PFSK-1 (cell line): Measurements from ENCODE around the gene TCEA2. TPM values are rescaled to one million over a fixed set of nuclear protein-coding genes. Genes with fewer than 3 reads are reported as not detected.

ENCODE experiments used
- FOXP2 ChIP-seq: optimal IDR thresholded peaks from 2 replicates; pipeline ENCODE3; 2011; ENCODE audit warnings: borderline replicate concordance, control low read depth, inconsistent platforms; ENCODE audit not compliant: insufficient read depth; ENCODE audit errors: extremely low read length, extremely low read depth
- POLR2AphosphoS5 ChIP-seq: IDR thresholded peaks from 2 replicates; pipeline ENCODE4 v1.6.1; 2012; ENCODE audit warnings: low read depth, mild to moderate bottlenecking, control low read depth, low read length, moderate library complexity
- SIN3A ChIP-seq: IDR thresholded peaks from 2 replicates; pipeline ENCODE4 v1.6.1; 2012; ENCODE audit warnings: mild to moderate bottlenecking, low read length, moderate library complexity, borderline replicate concordance; ENCODE audit not compliant: insufficient read depth
- TAF1 ChIP-seq: IDR thresholded peaks from 2 replicates; pipeline ENCODE4 v1.6.1; 2012; ENCODE audit warnings: low read length, control low read depth, borderline replicate concordance; ENCODE audit not compliant: insufficient read depth
- polyA plus RNA-seq: library from polyadenylated mRNA; unstranded; fragments of >200 nt; gene quantifications from one replicate; pipeline ENCODE4 v1.2.1, GENCODE V29; 2012; ENCODE audit warnings: low read depth, missing spikeins; ENCODE audit not compliant: insufficient read length
- TF ChIP-seq, protein P1 (sequence below), 2 experiments: IDR thresholded peaks; 2 replicates each; pipeline versions ENCODE4 v1.6.1 to v1.8.0; 2011 to 2012; ENCODE audit warnings: low read depth in 2 of 2, low read length in 2 of 2, control low read depth in 1 of 2, inconsistent platforms in 1 of 2, mild to moderate bottlenecking in 1 of 2, moderate library complexity in 1 of 2; ENCODE audit not compliant: insufficient read depth in 1 of 2

TCEA2 gene
- polyA plus RNA-seq: 79.7 TPM

DNA sequence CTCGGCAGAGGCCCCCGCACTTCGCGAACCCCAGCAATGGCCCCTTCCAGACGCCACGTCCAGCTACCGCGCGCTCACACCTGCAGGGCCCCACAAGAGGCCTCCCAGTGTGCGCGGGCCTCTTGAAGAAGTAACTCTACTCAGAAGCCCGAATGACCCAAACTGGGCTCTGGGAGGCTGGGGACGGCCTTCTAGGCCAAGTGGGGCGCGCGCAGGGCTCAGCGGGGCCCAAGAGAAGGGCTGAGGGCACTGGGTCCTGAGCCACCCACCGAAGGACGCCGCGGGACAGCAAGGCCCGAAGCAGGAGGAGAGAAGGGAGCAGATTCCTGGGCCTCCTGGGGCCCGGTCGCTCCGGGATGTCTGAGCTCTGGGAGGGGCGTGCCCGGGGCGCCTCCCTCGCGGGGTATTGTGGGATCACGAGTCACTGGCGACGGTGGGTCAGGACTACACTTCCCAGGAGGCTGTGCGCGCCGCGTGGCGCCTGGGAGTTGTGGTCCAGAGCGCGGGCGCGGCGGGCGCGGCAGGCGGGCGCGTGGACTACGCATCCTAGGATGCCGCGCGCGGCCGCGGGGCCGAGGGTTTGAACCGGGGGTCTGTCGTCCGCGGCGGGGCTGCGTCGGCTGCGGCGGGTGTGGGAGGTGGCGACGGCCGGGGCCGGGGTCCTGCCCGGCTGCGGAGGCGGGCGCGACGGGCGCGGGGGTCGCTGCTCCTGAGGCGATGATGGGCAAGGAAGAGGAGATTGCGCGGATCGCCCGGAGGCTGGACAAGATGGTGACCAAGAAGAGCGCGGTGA is at the start of gene TCEA2:
TSS of gene TCEA2 (plus strand) at position 603 of the 793 bp plus-strand sequence. CDS start at position 718, 115 bp downstream.
- TF ChIP-seq, protein P1, sequence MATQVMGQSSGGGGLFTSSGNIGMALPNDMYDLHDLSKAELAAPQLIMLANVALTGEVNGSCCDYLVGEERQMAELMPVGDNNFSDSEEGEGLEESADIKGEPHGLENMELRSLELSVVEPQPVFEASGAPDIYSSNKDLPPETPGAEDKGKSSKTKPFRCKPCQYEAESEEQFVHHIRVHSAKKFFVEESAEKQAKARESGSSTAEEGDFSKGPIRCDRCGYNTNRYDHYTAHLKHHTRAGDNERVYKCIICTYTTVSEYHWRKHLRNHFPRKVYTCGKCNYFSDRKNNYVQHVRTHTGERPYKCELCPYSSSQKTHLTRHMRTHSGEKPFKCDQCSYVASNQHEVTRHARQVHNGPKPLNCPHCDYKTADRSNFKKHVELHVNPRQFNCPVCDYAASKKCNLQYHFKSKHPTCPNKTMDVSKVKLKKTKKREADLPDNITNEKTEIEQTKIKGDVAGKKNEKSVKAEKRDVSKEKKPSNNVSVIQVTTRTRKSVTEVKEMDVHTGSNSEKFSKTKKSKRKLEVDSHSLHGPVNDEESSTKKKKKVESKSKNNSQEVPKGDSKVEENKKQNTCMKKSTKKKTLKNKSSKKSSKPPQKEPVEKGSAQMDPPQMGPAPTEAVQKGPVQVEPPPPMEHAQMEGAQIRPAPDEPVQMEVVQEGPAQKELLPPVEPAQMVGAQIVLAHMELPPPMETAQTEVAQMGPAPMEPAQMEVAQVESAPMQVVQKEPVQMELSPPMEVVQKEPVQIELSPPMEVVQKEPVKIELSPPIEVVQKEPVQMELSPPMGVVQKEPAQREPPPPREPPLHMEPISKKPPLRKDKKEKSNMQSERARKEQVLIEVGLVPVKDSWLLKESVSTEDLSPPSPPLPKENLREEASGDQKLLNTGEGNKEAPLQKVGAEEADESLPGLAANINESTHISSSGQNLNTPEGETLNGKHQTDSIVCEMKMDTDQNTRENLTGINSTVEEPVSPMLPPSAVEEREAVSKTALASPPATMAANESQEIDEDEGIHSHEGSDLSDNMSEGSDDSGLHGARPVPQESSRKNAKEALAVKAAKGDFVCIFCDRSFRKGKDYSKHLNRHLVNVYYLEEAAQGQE (IDR thresholded peaks at IDR 0.05; ENCODE audit: insufficient read depth in 1 of 2, low read depth in 2 of 2, low read length in 2 of 2): no peak
- no peak for TF ChIP-seq SIN3A
- no peak for TF ChIP-seq TAF1
- peak; percentile 96 for TF ChIP-seq FOXP2
- peak; percentile 62; the same call in 1 of the 2 replicates for TF ChIP-seq POLR2AphosphoS5

DNA sequence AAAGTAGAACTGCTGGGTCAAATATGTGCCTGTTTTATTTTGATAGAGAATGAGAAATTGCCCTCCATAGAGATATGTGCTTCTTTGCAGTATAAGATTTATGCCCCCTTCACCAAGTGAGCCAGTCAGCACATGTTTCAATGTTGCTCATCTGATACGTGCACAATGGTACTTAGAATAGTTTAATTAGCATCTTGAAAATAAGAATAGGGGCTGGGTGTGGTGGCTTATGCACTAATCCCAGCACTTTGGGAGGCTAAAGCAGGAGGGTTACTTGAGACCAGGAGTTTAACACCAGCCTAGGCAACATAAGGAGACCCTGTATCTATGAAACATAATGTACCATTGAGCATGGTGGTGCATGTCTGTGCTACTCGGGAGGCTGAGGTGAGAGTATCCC is 47.4 kb upstream of the TCEA2 start:
- TF ChIP-seq POLR2AphosphoS5 (no peak), TAF1 (no peak), FOXP2 (no peak), SIN3A (no peak)
- TF ChIP-seq, protein P1 (IDR thresholded peaks at IDR 0.05; ENCODE audit: insufficient read depth in 1 of 2, low read depth in 2 of 2, low read length in 2 of 2): no peak

GRCh38 chr20:64021124-64021975 is 41.6 kb upstream of the TCEA2 start:
- TF ChIP-seq, protein P1 (IDR thresholded peaks at IDR 0.05; ENCODE audit: insufficient read depth in 1 of 2, low read depth in 2 of 2, low read length in 2 of 2): no peak
- TF ChIP-seq TAF1: no peak
- no peak for TF ChIP-seq POLR2AphosphoS5
- no peak for TF ChIP-seq FOXP2
- TF ChIP-seq SIN3A: no peak

GRCh38 chr20:64022671-64023360 is 40.2 kb upstream of the TCEA2 start:
- TF ChIP-seq, protein P1 (IDR thresholded peaks at IDR 0.05; ENCODE audit: insufficient read depth in 1 of 2, low read depth in 2 of 2, low read length in 2 of 2): no peak
- no peak for TF ChIP-seq POLR2AphosphoS5
- TF ChIP-seq SIN3A: no peak
- TF ChIP-seq TAF1: no peak
- TF ChIP-seq FOXP2: no peak
